ENCODE measurements around the gene GSAP.

Gene GSAP

DNA sequence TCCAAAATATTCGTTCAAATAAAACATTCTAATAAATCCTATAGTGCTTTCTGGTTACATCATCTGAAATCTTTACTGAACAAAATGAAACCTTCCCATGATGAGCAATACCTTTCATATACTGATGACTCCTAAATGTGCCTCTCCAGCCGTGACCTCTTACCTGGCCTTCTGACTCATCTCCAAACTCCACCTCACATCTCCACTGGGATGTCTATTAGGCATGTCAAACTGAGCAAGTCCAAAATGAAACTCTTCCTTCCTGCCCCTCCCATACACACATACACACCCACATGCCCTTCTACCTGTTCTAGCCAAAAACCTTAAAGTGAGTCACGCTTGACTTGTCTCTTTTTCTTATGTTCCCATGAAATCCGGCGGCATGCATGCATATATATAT, 22.9 kb downstream of the GSAP start:
- Histone ChIP-seq H3K4me1 (no peaks in the 10 kb centered on the region), H3K9me3 (ENCODE audit: control insufficient read depth, low read length) (no peaks in the 10 kb centered on the region), H3K4me2 (ENCODE audit: low read length) (no peak overlapping the region), H3K27ac (no peak overlapping the region), H3K9ac (no peak overlapping the region), H3K27me3 (ENCODE audit: control insufficient read depth, insufficient read depth, low read length) (no peaks in the 10 kb centered on the region), H3K36me3 (ENCODE audit: control insufficient read depth, insufficient read depth, low read length) (no peaks in the 10 kb centered on the region), H3K79me2 (no peaks in the 10 kb centered on the region), H3K4me3 (ENCODE audit: low read depth, low read length) (no peak overlapping the region), H2AFZ (no peak overlapping the region)
- TF ChIP-seq, protein P1, sequence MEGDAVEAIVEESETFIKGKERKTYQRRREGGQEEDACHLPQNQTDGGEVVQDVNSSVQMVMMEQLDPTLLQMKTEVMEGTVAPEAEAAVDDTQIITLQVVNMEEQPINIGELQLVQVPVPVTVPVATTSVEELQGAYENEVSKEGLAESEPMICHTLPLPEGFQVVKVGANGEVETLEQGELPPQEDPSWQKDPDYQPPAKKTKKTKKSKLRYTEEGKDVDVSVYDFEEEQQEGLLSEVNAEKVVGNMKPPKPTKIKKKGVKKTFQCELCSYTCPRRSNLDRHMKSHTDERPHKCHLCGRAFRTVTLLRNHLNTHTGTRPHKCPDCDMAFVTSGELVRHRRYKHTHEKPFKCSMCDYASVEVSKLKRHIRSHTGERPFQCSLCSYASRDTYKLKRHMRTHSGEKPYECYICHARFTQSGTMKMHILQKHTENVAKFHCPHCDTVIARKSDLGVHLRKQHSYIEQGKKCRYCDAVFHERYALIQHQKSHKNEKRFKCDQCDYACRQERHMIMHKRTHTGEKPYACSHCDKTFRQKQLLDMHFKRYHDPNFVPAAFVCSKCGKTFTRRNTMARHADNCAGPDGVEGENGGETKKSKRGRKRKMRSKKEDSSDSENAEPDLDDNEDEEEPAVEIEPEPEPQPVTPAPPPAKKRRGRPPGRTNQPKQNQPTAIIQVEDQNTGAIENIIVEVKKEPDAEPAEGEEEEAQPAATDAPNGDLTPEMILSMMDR (IDR thresholded peaks at IDR 0.05), result no peak

DNA sequence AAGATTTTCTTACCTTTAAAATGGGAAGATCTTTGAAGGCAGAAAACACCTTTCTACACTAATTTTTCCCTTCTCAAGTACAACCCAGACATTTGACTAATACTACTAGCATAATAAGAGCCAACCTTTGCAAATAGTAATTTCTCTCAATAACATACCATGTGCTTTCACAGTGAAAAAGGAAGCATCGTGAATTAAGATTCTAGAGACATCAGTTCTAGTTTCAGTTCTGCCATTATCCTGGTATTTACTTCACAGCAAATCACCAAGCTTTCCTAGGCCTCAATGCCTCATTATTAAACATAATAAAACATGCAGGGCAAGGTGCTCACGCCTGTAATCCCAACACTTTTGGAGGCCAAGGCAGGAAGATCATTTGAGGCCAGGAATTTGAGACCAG, 24.9 kb downstream of the GSAP start:
- no peaks in the 10 kb centered on the region for H3K36me3 ChIP-seq (ENCODE audit: control insufficient read depth, insufficient read depth, low read length)
- no peaks in the 10 kb centered on the region for H3K9me3 ChIP-seq (ENCODE audit: control insufficient read depth, low read length)
- no peak overlapping the region for H3K4me2 ChIP-seq (ENCODE audit: low read length)
- H3K27me3 ChIP-seq (ENCODE audit: control insufficient read depth, insufficient read depth, low read length), result no peaks in the 10 kb centered on the region
- H3K4me3 ChIP-seq (ENCODE audit: low read depth, low read length), result no peak overlapping the region
- H3K9ac ChIP-seq, result no peak overlapping the region
- TF ChIP-seq, protein P1 (IDR thresholded peaks at IDR 0.05), result no peak
- no peaks in the 10 kb centered on the region for H3K4me1 ChIP-seq
- H3K27ac ChIP-seq, result no peak overlapping the region
- H2AFZ ChIP-seq, result no peak overlapping the region
- no peaks in the 10 kb centered on the region for H3K79me2 ChIP-seq

DNA sequence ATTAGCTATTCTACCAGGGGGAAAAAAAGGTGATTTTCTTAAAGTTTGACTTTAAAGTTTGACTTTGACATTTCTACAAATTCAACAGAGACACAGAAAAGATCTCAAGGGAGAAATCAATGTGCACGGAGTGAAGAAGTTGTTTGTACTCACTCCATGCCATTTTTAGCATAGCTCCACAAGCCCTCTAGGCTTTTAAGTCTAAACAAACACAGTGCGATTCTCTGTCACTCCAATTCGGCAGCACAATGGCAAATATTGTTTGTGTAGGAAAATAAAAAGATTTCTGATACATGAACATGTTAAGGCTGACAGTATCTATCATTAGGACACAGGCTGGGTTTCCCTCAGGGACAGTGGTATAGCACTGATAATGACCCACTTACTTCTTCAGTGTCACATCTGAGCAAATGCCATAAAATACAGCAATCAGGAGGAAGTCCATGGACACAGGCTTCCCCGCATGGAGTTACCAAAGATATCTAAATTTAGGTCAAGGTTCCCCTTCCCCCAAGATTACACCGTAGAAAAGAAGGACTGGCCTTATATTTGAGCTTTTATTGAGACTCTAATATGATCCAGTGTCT, 28.0 kb downstream of the GSAP start:
- no peak overlapping the region for H3K27ac ChIP-seq

DNA sequence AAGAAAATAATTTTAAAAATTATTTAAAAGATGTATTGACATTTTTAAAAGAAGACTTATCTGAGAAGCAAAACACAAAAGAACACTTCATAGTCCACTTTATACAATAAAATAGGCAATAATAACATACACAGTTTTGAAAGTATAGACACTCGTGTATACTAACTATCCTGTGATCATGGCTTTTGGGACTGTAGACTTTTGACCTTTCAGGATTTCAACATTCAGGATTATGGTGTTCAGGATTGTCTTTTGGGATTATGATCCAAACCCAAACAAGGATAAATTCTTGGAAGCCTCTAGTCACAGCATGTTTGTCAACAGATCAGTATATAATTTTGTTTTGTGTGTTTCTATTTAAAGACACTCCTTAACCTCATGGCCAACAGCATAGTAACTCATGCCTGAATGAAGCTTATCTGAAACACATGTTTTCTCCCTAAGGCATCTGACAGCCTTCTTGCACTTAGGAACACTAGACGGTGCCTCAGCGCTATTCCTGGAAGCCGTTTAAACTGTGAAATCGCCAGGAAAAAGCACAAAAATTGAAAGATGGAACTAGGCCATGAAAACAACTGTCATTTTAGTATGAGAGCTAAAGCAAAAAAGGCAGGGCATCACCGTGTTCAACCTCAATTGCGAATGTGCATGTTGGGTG, 29.9 kb downstream of the GSAP start:
- TF ChIP-seq, protein P1 (IDR thresholded peaks at IDR 0.05), result no peak
- Histone ChIP-seq H3K36me3 (ENCODE audit: control insufficient read depth, insufficient read depth, low read length) (no peaks in the 10 kb centered on the region), H3K4me3 (ENCODE audit: low read depth, low read length) (no peak overlapping the region), H3K27ac (no peak overlapping the region), H3K79me2 (no peaks in the 10 kb centered on the region), H3K27me3 (ENCODE audit: control insufficient read depth, insufficient read depth, low read length) (no peaks in the 10 kb centered on the region), H3K4me1 (no peaks in the 10 kb centered on the region), H3K9me3 (ENCODE audit: control insufficient read depth, low read length) (no peaks in the 10 kb centered on the region), H3K4me2 (ENCODE audit: low read length) (no peak overlapping the region), H2AFZ (no peak overlapping the region), H3K9ac (no peak overlapping the region)

More for the DNA sequence above, 28.0 kb downstream of the GSAP start:
- Histone ChIP-seq H3K9ac (no peak overlapping the region), H3K36me3 (ENCODE audit: control insufficient read depth, insufficient read depth, low read length) (no peaks in the 10 kb centered on the region), H3K9me3 (ENCODE audit: control insufficient read depth, low read length) (no peaks in the 10 kb centered on the region), H2AFZ (no peak overlapping the region), H3K27me3 (ENCODE audit: control insufficient read depth, insufficient read depth, low read length) (no peaks in the 10 kb centered on the region), H3K4me3 (ENCODE audit: low read depth, low read length) (no peak overlapping the region), H3K79me2 (no peaks in the 10 kb centered on the region), H3K4me2 (ENCODE audit: low read length) (no peak overlapping the region), H3K4me1 (no peaks in the 10 kb centered on the region)
- TF ChIP-seq, protein P1 (IDR thresholded peaks at IDR 0.05), result no peak

DNA sequence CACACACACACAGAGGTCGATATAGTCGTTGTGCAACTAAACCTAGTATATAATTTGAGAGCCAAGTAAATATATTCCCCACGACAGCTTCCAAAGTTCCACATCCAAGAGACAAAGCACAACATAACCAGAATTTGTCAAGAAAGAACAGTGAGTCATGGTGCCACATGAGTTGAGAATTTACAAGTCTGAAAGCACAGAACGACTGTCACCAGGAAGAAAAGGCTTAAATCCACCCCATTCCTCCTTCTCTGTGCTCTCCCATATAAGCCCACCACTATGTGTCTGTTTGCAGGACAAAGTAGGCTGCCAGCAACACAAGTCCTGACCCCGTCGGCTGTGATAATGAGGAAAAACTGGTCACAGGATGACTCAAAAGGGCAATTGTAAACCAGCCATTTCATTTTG, 32.8 kb downstream of the GSAP start:
- Histone ChIP-seq H3K79me2 (no peaks in the 10 kb centered on the region), H3K4me1 (no peaks in the 10 kb centered on the region), H3K27me3 (ENCODE audit: control insufficient read depth, insufficient read depth, low read length) (no peaks in the 10 kb centered on the region), H3K4me2 (ENCODE audit: low read length) (no peak overlapping the region), H2AFZ (no peak overlapping the region), H3K36me3 (ENCODE audit: control insufficient read depth, insufficient read depth, low read length) (no peaks in the 10 kb centered on the region), H3K9ac (no peak overlapping the region), H3K27ac (no peak overlapping the region), H3K9me3 (ENCODE audit: control insufficient read depth, low read length) (no peaks in the 10 kb centered on the region), H3K4me3 (ENCODE audit: low read depth, low read length) (no peak overlapping the region)
- TF ChIP-seq, protein P1 (IDR thresholded peaks at IDR 0.05), result no peak

Data from parathyroid adenoma (tissue), 2 donors.